HepG2 (cell line): Measurements from ENCODE around the gene IL15RA. TPM values are rescaled to one million over a fixed set of nuclear protein-coding genes. Genes with fewer than 3 reads are reported as not detected.

Experiments used
- ATAC-seq: fragments of 200-7000 bp; cut with Tn5 transposase; 3 replicates; pipeline ENCODE4 v1.9.1; 2020; ENCODE audit warnings: mild to moderate bottlenecking, moderate library complexity
- BruUV-seq: library from RNA; stranded (reverse); fragments of 400-500 nt; replicated peaks from 2 replicates; lab custom pipeline; 2021; lab: Mats Ljungman, UMichigan
- CTCF ChIA-PET: fragments of 300-600 bp; formaldehyde crosslinking; extraction: SDS; loops from one replicate; lab custom pipeline; 2021; ENCODE audit warnings: low total read pairs, inconsistent platforms, low intra/inter-chr PET ratio; lab: Yijun Ruan, JAX
- POLR2A ChIA-PET: fragments of 350-600 bp; sonication (Branson Sonifier 250); formaldehyde crosslinking; loops from one replicate; lab custom pipeline; 2020; ENCODE audit warnings: antibody characterized with exemption, inconsistent platforms; lab: Yijun Ruan, JAX
- DNase-seq: peaks from one replicate; pipeline ENCODE4 v3.0.0-alpha.2; 2015; ENCODE audit warnings: low spot score
- FAIRE-seq: peaks from 3 replicates; lab custom pipeline; 2011; peaks lifted over from hg19 to GRCh38; lab: Jason Lieb, UNC
- H2AFZ ChIP-seq: one replicate; pipeline ENCODE4 v1.6.1; 2011; ENCODE audit warnings: low read length, inconsistent platforms
- H3K27ac ChIP-seq: fragments of 300-600 bp; 3 replicates; pipeline ENCODE4 v1.8.0; 2011; ENCODE audit warnings: mixed run types, mild to moderate bottlenecking, mixed read lengths, low read length, inconsistent platforms; ENCODE audit not compliant: insufficient read depth; ENCODE audit errors: extremely low read length
- H3K27me3 ChIP-seq, 2 experiments: fragments of 200-600 bp in 1 of 2; 2 replicates in 1 of 2; 3 replicates in 1 of 2; pipeline versions ENCODE4 v1.6.0 to v1.8.0; 2011; ENCODE audit warnings: low read length in 2 of 2, mild to moderate bottlenecking in 2 of 2, moderate library complexity in 2 of 2, inconsistent platforms in 1 of 2; ENCODE audit not compliant: insufficient read depth in 2 of 2, control insufficient read depth in 1 of 2
- H3K36me3 ChIP-seq, 2 experiments: fragments of 200-600 bp in 1 of 2; replicated peaks in 1 of 2; 2 replicates in 1 of 2; 3 replicates in 1 of 2; pipeline versions ENCODE4 v1.5.1 to v1.8.0; 2011; ENCODE audit warnings: low read length in 2 of 2, inconsistent platforms in 1 of 2; ENCODE audit not compliant: insufficient read depth in 2 of 2, control insufficient read depth in 1 of 2
- H3K4me1 ChIP-seq: 2 replicates; pipeline ENCODE4 v1.5.1; 2012; ENCODE audit warnings: low read length, inconsistent platforms; ENCODE audit not compliant: insufficient read depth
- H3K4me2 ChIP-seq: 2 replicates; pipeline ENCODE4 v1.6.0; 2011; ENCODE audit warnings: low read depth, low read length, inconsistent platforms
- H3K4me3 ChIP-seq, 3 experiments: fragments of 200-600 bp in 1 of 3; sonication (generic), shearing (Covaris generic) in 1 of 3; replicated peaks in 1 of 3; 2 replicates each; pipeline ENCODE4 v1.5.1; 2011 to 2016; ENCODE audit warnings: low read length in 3 of 3, inconsistent platforms in 2 of 3, low read depth in 2 of 3, mild to moderate bottlenecking in 2 of 3, control low read depth in 1 of 3, mixed read lengths in 1 of 3; ENCODE audit not compliant: insufficient read depth in 1 of 3
- H3K79me2 ChIP-seq: one replicate; pipeline ENCODE4 v1.6.1; 2011; ENCODE audit warnings: low read length, inconsistent platforms; ENCODE audit not compliant: insufficient read depth
- H3K9ac ChIP-seq: 2 replicates; pipeline ENCODE4 v1.6.0; 2011; ENCODE audit warnings: mild to moderate bottlenecking, low read depth, low read length, inconsistent platforms; ENCODE audit not compliant: insufficient read depth
- H3K9me3 ChIP-seq: 2 replicates; pipeline ENCODE4 v1.5.1; 2012; ENCODE audit warnings: mild to moderate bottlenecking, low read length
- H4K20me1 ChIP-seq: 2 replicates; pipeline ENCODE4 v1.6.0; 2011; ENCODE audit warnings: inconsistent platforms, mild to moderate bottlenecking, low read length, moderate library complexity; ENCODE audit not compliant: insufficient read depth
- DPF2 ChIP-seq: sonication (generic); formaldehyde crosslinking; IDR thresholded peaks from 2 replicates; pipeline ENCODE4 v1.4.0; 2020; ENCODE audit warnings: mild to moderate bottlenecking, low read depth, missing genetic modification reagents, borderline replicate concordance
- FOXP1 ChIP-seq, 2 experiments: fragments of 450-650 bp in 1 of 2; IDR thresholded peaks; 2 replicates each; pipeline ENCODE4 v1.6.1; 2017 to 2018; ENCODE audit warnings: antibody characterized with exemption in 1 of 2
- HMG20A ChIP-seq: IDR thresholded peaks from 2 replicates; pipeline ENCODE4 v1.6.1; 2016; ENCODE audit warnings: borderline replicate concordance
- IKZF1 ChIP-seq: fragments of 450-650 bp; IDR thresholded peaks from 2 replicates; pipeline ENCODE4 v1.7.1; 2016
- KLF9 ChIP-seq: IDR thresholded peaks from 2 replicates; pipeline ENCODE4 v1.6.1; 2016; ENCODE audit warnings: low read depth
- MLX ChIP-seq: IDR thresholded peaks from 2 replicates; pipeline ENCODE4 v1.6.1; 2016
- SCMH1 ChIP-seq: sonication (generic); formaldehyde crosslinking; IDR thresholded peaks from 2 replicates; pipeline ENCODE4 v1.9.0; 2021; ENCODE audit warnings: missing genetic modification reagents, mild to moderate bottlenecking, borderline replicate concordance
- SIX4 ChIP-seq: sonication (generic); formaldehyde crosslinking; IDR thresholded peaks from 2 replicates; pipeline ENCODE4 v1.4.0; 2020; ENCODE audit warnings: missing genetic modification reagents
- TRAFD1 ChIP-seq: sonication (generic); formaldehyde crosslinking; IDR thresholded peaks from 2 replicates; pipeline ENCODE4 v1.5.1; 2020; ENCODE audit warnings: missing genetic modification reagents, mild to moderate bottlenecking, borderline replicate concordance
- ZBTB42 ChIP-seq: sonication (generic); formaldehyde crosslinking; IDR thresholded peaks from 2 replicates; pipeline ENCODE4 v1.5.0; 2020; ENCODE audit warnings: mild to moderate bottlenecking, missing genetic modification reagents
- ZFP36L2 ChIP-seq: sonication (generic); formaldehyde crosslinking; IDR thresholded peaks from 2 replicates; pipeline ENCODE4 v1.4.0; 2020; ENCODE audit warnings: missing genetic modification reagents
- ZMYM2 ChIP-seq: sonication (generic); formaldehyde crosslinking; IDR thresholded peaks from 2 replicates; pipeline ENCODE4 v1.8.0; 2022; ENCODE audit warnings: mild to moderate bottlenecking, missing genetic modification reagents
- ZNF225 ChIP-seq: sonication (generic); formaldehyde crosslinking; IDR thresholded peaks from 2 replicates; pipeline ENCODE4 v1.4.0; 2020; ENCODE audit warnings: mild to moderate bottlenecking, missing genetic modification reagents
- ZNF703 ChIP-seq: sonication (generic); formaldehyde crosslinking; IDR thresholded peaks from 2 replicates; pipeline ENCODE4 v1.5.1; 2020; ENCODE audit warnings: missing genetic modification reagents, mild to moderate bottlenecking, moderate library complexity, borderline replicate concordance
- ZXDC ChIP-seq: sonication (generic); formaldehyde crosslinking; IDR thresholded peaks from 2 replicates; pipeline ENCODE4 v1.5.0; 2020; ENCODE audit warnings: mild to moderate bottlenecking, missing genetic modification reagents
- WGBS: methylation state at CpG from one replicate; pipeline ENCODE4 v1.1.6; 2017; ENCODE audit warnings: low lambda C conversion rate; 5-methylcytosine and 5-hydroxymethylcytosine counted together
- in situ Hi-C: cut with HindIII; loops from 2 replicates; pipeline ENCODE4 v1.10.0; 2017; ENCODE audit warnings: low pct_unique_long_range_greater_than_20kb; ENCODE audit not compliant: extremely low pct_ligation_motif_present
- intact Hi-C: fragments of 100-400 bp; cut with micrococcal nuclease; formaldehyde crosslinking; loops from one replicate; pipeline ENCODE4 v1.10.0; 2022; ENCODE audit not compliant: unreplicated experiment
- polyA plus RNA-seq, 8 experiments: library from polyadenylated mRNA; depleted of rRNA in 3 of 8; stranded (reverse) in 7 of 8; unstranded in 1 of 8; fragments of >200 nt; fragmentation: Illumina TruSeq in 4 of 8; extraction: Trizol in 4 of 8; gene quantifications; 2 replicates each; pipeline versions ENCODE4 v1.2.1 to v1.2.3, GENCODE V29; 2011 to 2016; ENCODE audit warnings: low read depth in 4 of 8, missing spikeins in 1 of 8, mixed read lengths in 1 of 8; ENCODE audit not compliant: insufficient read depth in 1 of 8
- total RNA-seq, 5 experiments: library from RNA; depleted of rRNA; stranded (reverse); fragments of >200 nt; fragmentation: Illumina TruSeq; extraction: Trizol; gene quantifications; 2 replicates each; pipeline ENCODE4 v1.2.3, GENCODE V29; 2016; ENCODE audit warnings: low read depth in 1 of 5

IL15RA gene
- total and polyA plus RNA-seq, 2 of the 13 experiments (the other 11 are each of a cell fraction or from before 2014, with no cell fraction given), result 0.53 to 0.77 TPM

- no peak for TF ChIP-seq SCMH1
- no peak for TF ChIP-seq MLX (CRISPR knock-in tag)
These were observed 73.8 kb downstream of the IL15RA start (continued) for GRCh38 chr10:5903563-5903962.

- ATAC-seq (no peak), DNase-seq (no peak), FAIRE-seq (no peak)
- H3K27ac ChIP-seq, result no peak overlapping the region
- no TSS peak for BruUV-seq
- WGBS, result 94% methylated on average over 18 of the region's 18 CpGs
- no peaks in the 10 kb centered on the region for H3K27me3 ChIP-seq
- no peak overlapping the region for H2AFZ ChIP-seq
- H4K20me1 ChIP-seq, result no peaks in the 10 kb centered on the region
- H3K9me3 ChIP-seq, result no peaks in the 10 kb centered on the region
- H3K36me3 ChIP-seq, result peaks cover 7 to 9% of the 10 kb centered on the region in 2 experiments; a peak in 4 of 5 replicates
- no peak overlapping the region for H3K4me3 ChIP-seq
- intact Hi-C loops (no loop called here), in situ Hi-C loops (no loop called here)
- peaks cover 9% of the 10 kb centered on the region for H3K79me2 ChIP-seq
- H3K9ac ChIP-seq, result no peak overlapping the region
- POLR2A ChIA-PET, result no interaction called here
- no peaks in the 10 kb centered on the region for H3K4me1 ChIP-seq
- TF ChIP-seq SIX4 (no peak), ZXDC (CRISPR knock-in tag) (no peak), ZFP36L2 (CRISPR knock-in tag) (no peak), ZBTB42 (CRISPR knock-in tag) (no peak), ZMYM2 (no peak), ZNF225 (CRISPR knock-in tag) (no peak), TRAFD1 (CRISPR knock-in tag) (no peak), KLF9 (CRISPR knock-in tag) (no peak), ZNF703 (CRISPR knock-in tag) (no peak), DPF2 (no peak), IKZF1 (no peak), HMG20A (CRISPR knock-in tag) (no peak), FOXP1 (IDR thresholded peaks at IDR 0.05) (no peak), FOXP1 (CRISPR knock-in tag; IDR thresholded peaks at IDR 0.05) (no peak)
- H3K4me2 ChIP-seq, result no peak overlapping the region
- CTCF ChIA-PET, result no interaction called here
These were observed 74.7 kb downstream of the IL15RA start for GRCh38 chr10:5902511-5903274.
